ENCODE results near the gene C1orf52.

- no peak for TF ChIP-seq CTCF (IDR thresholded peaks at IDR 0.05)
- TF ChIP-seq CBFB (CRISPR knock-in tag; IDR thresholded peaks at IDR 0.05; ENCODE audit: low read depth): no peak
- TF ChIP-seq SP1 (CRISPR knock-in tag; conservative IDR thresholded peaks at IDR 0.05): no peak
- no peak for TF ChIP-seq ETV6 (CRISPR knock-in tag; IDR thresholded peaks at IDR 0.05)
- no peak for TF ChIP-seq ZNF416 (CRISPR knock-in tag; IDR thresholded peaks at IDR 0.05)
- no peak for TF ChIP-seq CREB1 (CRISPR knock-in tag; IDR thresholded peaks at IDR 0.05)
- no peak for TF ChIP-seq FOXJ3 (CRISPR knock-in tag; IDR thresholded peaks at IDR 0.05; ENCODE audit: borderline replicate concordance)
- no peak for TF ChIP-seq IRF1 (CRISPR knock-in tag; IDR thresholded peaks at IDR 0.05)
- no peak for TF ChIP-seq ERG (CRISPR knock-in tag; IDR thresholded peaks at IDR 0.05)
- TF ChIP-seq MLX (CRISPR knock-in tag; IDR thresholded peaks at IDR 0.05): no peak
- no peak for TF ChIP-seq ATF2 (CRISPR knock-in tag; IDR thresholded peaks at IDR 0.05; ENCODE audit: borderline replicate concordance, low read depth)
- TF ChIP-seq USF2 (CRISPR knock-in tag; IDR thresholded peaks at IDR 0.05): no peak
Observed at GRCh38 chr1:85276978-85277639, 17.6 kb upstream of the C1orf52 start.
